K562 (cell line): ENCODE results near the gene BHLHE40. TPM values are rescaled to one million over a fixed set of nuclear protein-coding genes. Genes with fewer than 3 reads are reported as not detected.

Experiments
- ATF4 ChIP-seq: fragments of 450-650 bp; formaldehyde crosslinking; IDR thresholded peaks from 2 replicates; pipeline ENCODE4 v1.4.0; 2022; ENCODE audit warnings: mild to moderate bottlenecking, moderate library complexity
- CREB3L1 ChIP-seq: fragments of 450-650 bp; IDR thresholded peaks from 2 replicates; pipeline ENCODE4 v1.6.1; 2014; ENCODE audit warnings: low read depth, mild to moderate bottlenecking, moderate library complexity, borderline replicate concordance
- GTF2E2 ChIP-seq: fragments of 200-800 bp; sonication (Bioruptor generic); IDR thresholded peaks from 2 replicates; pipeline ENCODE4 v1.6.1; 2016; ENCODE audit warnings: missing genetic modification characterization, missing compliant biosample characterization
- HEY1 ChIP-seq: fragments of 250-450 bp; sonication (Bioruptor Pico); IDR thresholded peaks from 2 replicates; pipeline ENCODE4 v1.5.0; 2020; ENCODE audit warnings: mild to moderate bottlenecking, moderate library complexity, borderline replicate concordance
- HNRNPUL1 ChIP-seq: fragments of 200-400 bp; formaldehyde crosslinking; IDR thresholded peaks from 2 replicates; pipeline ENCODE4 v1.6.1; 2017; ENCODE audit warnings: low read length
- MEIS2 ChIP-seq: fragments of 450-650 bp; IDR thresholded peaks from 2 replicates; pipeline ENCODE4 v1.6.1; 2014; ENCODE audit warnings: mild to moderate bottlenecking; ENCODE audit not compliant: partially characterized antibody
- NFIC ChIP-seq: fragments of 450-650 bp; IDR thresholded peaks from 2 replicates; pipeline ENCODE4 v1.6.1; 2017; ENCODE audit warnings: mild to moderate bottlenecking, inconsistent platforms
- RBM25 ChIP-seq: fragments of 200-400 bp; formaldehyde crosslinking; IDR thresholded peaks from 2 replicates; pipeline ENCODE4 v1.6.1; 2018; ENCODE audit warnings: low read length, low read depth, moderate library complexity; ENCODE audit not compliant: severe bottlenecking
- XRCC5 ChIP-seq: fragments of 200-400 bp; formaldehyde crosslinking; IDR thresholded peaks from 2 replicates; pipeline ENCODE4 v1.6.1; 2017; ENCODE audit warnings: low read depth, mild to moderate bottlenecking, low read length
- ZNF316 ChIP-seq: fragments of 450-650 bp; IDR thresholded peaks from 2 replicates; pipeline ENCODE4 v1.6.1; 2016
- polyA plus RNA-seq, 8 experiments: library from polyadenylated mRNA; depleted of rRNA in 4 of 8; stranded (reverse) in 5 of 8; unstranded in 3 of 8; fragments of >200 nt; fragmentation: Nextera tagmentation in 2 of 8; fragmentation: Illumina TruSeq in 1 of 8; extraction: Ambion mirVana in 2 of 8; extraction: Trizol in 1 of 8; gene quantifications; 2 replicates each; pipeline versions ENCODE4 v1.2.1 to v1.2.3, GENCODE V29; 2011 to 2014; ENCODE audit warnings: inconsistent platforms in 1 of 8, missing spikeins in 1 of 8
- total RNA-seq, 7 experiments: library from RNA; depleted of rRNA in 6 of 7; stranded (reverse); fragments of >200 nt in 6 of 7; fragmentation: Illumina TruSeq in 2 of 7; extraction: Trizol in 2 of 7; gene quantifications; 2 replicates each; pipeline versions ENCODE4 v1.2.1 to v1.2.3, GENCODE V29; 2011 to 2021; ENCODE audit warnings: low replicate concordance in 1 of 7
- TF ChIP-seq, protein P1 (sequence below): fragments of 450-650 bp; IDR thresholded peaks from 2 replicates; pipeline ENCODE4 v1.6.1; 2017; ENCODE audit warnings: antibody characterized with exemption, mild to moderate bottlenecking
- TF ChIP-seq, protein P2 (sequence below), 2 experiments: fragments of 450-650 bp; formaldehyde crosslinking in 1 of 2; IDR thresholded peaks; 2 replicates each; pipeline versions ENCODE4 v1.4.0 to v1.6.1; 2014 to 2020; ENCODE audit warnings: mild to moderate bottlenecking in 2 of 2, borderline replicate concordance in 1 of 2, low read depth in 1 of 2

The BHLHE40 gene
- total and polyA plus RNA-seq, 9 of the 15 experiments (the other 6 are each of a cell fraction or from before 2014, with no cell fraction given): 12.0 to 83.9 (median 31.4) TPM

DNA sequence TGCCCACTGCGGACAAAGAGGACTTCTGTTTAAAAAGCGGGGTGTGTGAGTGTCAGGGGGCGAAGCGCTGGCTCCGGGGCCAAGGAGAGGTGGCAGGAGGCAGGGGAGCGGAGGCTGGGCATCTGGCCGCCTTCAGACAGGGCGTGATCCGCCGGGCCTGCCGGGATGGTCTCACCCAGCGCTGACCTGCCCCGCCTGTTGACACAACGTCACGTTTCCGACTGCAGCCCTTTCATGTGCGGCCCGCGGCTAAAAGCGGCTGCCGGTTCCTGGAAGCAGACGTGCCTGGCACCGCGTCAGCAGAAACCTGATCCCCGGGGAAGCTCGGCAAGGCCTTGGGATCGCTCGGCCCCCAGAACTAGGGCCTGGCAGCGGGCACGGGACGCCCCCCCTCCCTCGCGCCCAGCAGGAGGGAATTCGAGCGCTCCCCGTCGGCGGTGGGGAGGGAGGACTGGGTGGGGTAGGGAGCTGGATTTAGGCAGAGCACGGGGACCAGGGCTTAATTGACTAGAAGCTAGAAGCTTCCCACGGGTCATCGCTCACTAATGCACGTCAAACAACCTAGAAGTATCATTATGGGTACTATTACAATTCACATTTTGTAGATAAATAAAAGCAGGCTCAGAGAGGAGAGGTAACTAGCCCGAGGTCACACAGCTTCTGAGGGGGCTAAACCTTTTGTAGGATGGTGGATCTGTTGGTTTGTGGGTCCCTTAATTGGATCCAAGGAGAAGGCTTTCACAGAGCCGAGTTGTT lies 7.7 kb downstream of the BHLHE40 start (continued):
- TF ChIP-seq, protein P1, sequence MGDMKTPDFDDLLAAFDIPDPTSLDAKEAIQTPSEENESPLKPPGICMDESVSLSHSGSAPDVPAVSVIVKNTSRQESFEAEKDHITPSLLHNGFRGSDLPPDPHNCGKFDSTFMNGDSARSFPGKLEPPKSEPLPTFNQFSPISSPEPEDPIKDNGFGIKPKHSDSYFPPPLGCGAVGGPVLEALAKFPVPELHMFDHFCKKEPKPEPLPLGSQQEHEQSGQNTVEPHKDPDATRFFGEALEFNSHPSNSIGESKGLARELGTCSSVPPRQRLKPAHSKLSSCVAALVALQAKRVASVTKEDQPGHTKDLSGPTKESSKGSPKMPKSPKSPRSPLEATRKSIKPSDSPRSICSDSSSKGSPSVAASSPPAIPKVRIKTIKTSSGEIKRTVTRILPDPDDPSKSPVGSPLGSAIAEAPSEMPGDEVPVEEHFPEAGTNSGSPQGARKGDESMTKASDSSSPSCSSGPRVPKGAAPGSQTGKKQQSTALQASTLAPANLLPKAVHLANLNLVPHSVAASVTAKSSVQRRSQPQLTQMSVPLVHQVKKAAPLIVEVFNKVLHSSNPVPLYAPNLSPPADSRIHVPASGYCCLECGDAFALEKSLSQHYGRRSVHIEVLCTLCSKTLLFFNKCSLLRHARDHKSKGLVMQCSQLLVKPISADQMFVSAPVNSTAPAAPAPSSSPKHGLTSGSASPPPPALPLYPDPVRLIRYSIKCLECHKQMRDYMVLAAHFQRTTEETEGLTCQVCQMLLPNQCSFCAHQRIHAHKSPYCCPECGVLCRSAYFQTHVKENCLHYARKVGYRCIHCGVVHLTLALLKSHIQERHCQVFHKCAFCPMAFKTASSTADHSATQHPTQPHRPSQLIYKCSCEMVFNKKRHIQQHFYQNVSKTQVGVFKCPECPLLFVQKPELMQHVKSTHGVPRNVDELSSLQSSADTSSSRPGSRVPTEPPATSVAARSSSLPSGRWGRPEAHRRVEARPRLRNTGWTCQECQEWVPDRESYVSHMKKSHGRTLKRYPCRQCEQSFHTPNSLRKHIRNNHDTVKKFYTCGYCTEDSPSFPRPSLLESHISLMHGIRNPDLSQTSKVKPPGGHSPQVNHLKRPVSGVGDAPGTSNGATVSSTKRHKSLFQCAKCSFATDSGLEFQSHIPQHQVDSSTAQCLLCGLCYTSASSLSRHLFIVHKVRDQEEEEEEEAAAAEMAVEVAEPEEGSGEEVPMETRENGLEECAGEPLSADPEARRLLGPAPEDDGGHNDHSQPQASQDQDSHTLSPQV: no peak
- no peak for TF ChIP-seq HNRNPUL1
- TF ChIP-seq HEY1 (CRISPR knock-in tag): no peak
- peak; percentile 78 for TF ChIP-seq CREB3L1
- no peak for TF ChIP-seq NFIC
- TF ChIP-seq, protein P2, sequence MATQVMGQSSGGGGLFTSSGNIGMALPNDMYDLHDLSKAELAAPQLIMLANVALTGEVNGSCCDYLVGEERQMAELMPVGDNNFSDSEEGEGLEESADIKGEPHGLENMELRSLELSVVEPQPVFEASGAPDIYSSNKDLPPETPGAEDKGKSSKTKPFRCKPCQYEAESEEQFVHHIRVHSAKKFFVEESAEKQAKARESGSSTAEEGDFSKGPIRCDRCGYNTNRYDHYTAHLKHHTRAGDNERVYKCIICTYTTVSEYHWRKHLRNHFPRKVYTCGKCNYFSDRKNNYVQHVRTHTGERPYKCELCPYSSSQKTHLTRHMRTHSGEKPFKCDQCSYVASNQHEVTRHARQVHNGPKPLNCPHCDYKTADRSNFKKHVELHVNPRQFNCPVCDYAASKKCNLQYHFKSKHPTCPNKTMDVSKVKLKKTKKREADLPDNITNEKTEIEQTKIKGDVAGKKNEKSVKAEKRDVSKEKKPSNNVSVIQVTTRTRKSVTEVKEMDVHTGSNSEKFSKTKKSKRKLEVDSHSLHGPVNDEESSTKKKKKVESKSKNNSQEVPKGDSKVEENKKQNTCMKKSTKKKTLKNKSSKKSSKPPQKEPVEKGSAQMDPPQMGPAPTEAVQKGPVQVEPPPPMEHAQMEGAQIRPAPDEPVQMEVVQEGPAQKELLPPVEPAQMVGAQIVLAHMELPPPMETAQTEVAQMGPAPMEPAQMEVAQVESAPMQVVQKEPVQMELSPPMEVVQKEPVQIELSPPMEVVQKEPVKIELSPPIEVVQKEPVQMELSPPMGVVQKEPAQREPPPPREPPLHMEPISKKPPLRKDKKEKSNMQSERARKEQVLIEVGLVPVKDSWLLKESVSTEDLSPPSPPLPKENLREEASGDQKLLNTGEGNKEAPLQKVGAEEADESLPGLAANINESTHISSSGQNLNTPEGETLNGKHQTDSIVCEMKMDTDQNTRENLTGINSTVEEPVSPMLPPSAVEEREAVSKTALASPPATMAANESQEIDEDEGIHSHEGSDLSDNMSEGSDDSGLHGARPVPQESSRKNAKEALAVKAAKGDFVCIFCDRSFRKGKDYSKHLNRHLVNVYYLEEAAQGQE (IDR thresholded peaks at IDR 0.05; ENCODE audit: borderline replicate concordance): peak; percentile 35
- TF ChIP-seq, protein P2 (CRISPR knock-in tag; IDR thresholded peaks at IDR 0.05; ENCODE audit: low read depth): peak; percentile 76
- no peak for TF ChIP-seq XRCC5
- peak; percentile 65 for TF ChIP-seq ATF4 (CRISPR knock-in tag)
- no peak for TF ChIP-seq RBM25
- peak; percentile 92 for TF ChIP-seq ZNF316
- peak; percentile 66 for TF ChIP-seq MEIS2
- no peak for TF ChIP-seq GTF2E2
